Stimulated activated naive B cell treated with anti-CD40 and anti-IgM and Interleukin-4, amounts not matched to agents 10 μg/mL and 1 μg/mL and 100 μg/mL, for 72 hours (primary cell): Measurements from ENCODE around the gene CEPT1.
"Not testable (repeated sequence)": the region's sequence is repeated elsewhere in the genome, so short reads cannot be mapped to it uniquely, and the experiment has no call there.

ENCODE experiments used
- ATAC-seq, 2 donors: fragments of 150-1000 bp; cut with Tn5 transposase; replicated peaks; 2 replicates each; pipeline ENCODE4 v1.10.0; 2021; ENCODE audit warnings: moderate library complexity in 1 of 2
- DNase-seq: peaks from one replicate; pipeline ENCODE4 v3.0.0; 2021
- H3K27ac Mint-ChIP-seq: one replicate; pipeline ENCODE4 v1.8.0; 2022; ENCODE audit warnings: mild to moderate bottlenecking, mixed read lengths
- H3K27me3 Mint-ChIP-seq, 2 donors: one replicate each; pipeline ENCODE4 v1.8.0; 2022; ENCODE audit warnings: mixed read lengths in 2 of 2
- H3K36me3 Mint-ChIP-seq, 2 donors: one replicate each; pipeline ENCODE4 v1.8.0; 2022; ENCODE audit warnings: mixed read lengths in 2 of 2, mild to moderate bottlenecking in 1 of 2
- H3K4me1 Mint-ChIP-seq, 2 donors: one replicate each; pipeline ENCODE4 v1.8.0; 2022; ENCODE audit warnings: mixed read lengths in 2 of 2, mild to moderate bottlenecking in 1 of 2
- H3K4me3 Mint-ChIP-seq, 2 donors: one replicate each; pipeline ENCODE4 v1.8.0; 2022; ENCODE audit warnings: mild to moderate bottlenecking in 2 of 2, mixed read lengths in 2 of 2, moderate library complexity in 1 of 2
- H3K9me3 Mint-ChIP-seq, 2 donors: one replicate each; pipeline ENCODE4 v1.8.0; 2022; ENCODE audit warnings: mixed read lengths in 2 of 2, mild to moderate bottlenecking in 1 of 2

The CEPT1 gene

DNA sequence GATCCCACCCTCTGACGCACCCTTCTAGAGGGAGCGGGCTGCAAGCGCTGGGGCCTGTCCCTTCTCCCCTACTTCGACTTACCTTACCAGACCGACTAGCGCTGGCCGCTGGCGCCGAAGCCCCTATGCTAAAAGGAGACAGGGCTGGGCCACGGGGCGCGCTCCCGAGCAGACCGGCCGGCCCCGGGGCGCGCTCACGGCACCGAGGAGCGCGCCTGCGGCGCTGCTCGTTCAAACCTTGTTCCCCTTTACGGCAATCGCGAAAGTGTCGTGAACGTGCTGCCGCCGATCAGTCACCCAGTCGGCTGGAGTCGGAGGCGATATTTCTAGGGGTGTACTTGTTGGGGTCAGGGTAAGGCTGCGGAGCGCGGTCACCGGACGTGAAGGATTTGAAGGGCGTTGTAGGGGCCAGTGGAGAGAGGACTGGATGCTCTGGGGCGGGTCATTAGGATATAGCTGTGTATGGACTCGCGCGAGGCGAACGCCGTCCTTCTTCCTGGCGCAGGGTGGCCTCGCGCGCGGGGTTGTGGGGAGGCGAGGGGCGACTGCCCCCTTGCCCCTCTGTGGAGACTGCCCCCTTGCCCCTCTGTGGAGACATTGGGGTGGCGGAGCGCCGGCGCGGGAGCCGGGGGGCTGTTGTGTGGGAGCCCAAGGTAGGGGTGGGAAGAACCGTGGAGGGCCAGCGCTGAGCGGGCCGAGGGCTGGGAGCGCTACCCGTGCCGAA, at the start of gene CEPT1, which contains the start of gene DRAM2:
TSS of gene CEPT1 (plus strand) at position 268 of the 724 bp plus-strand sequence. CDS start 7,492 bp downstream, outside the sequence.
TSS of gene DRAM2 (minus strand) at position 138 of the 724 bp plus-strand sequence. CDS start 8,539 bp downstream, outside the sequence.
- Mint-ChIP-seq H3K27ac (peak within 1 kb of the TSS; percentile 96), H3K36me3 (peaks cover 21 to 27% of the 10 kb centered on the region in 2 donors), H3K4me3 (peak within 1 kb of the TSS; percentile 90 to 97), H3K9me3 (no peaks in the 10 kb centered on the region), H3K27me3 (no peaks in the 10 kb centered on the region), H3K4me1 (peaks cover 30 to 58% of the 10 kb centered on the region in 2 donors)
- DNase-seq (peak; percentile 95), ATAC-seq (peak; percentile 84 to 88)

DNA sequence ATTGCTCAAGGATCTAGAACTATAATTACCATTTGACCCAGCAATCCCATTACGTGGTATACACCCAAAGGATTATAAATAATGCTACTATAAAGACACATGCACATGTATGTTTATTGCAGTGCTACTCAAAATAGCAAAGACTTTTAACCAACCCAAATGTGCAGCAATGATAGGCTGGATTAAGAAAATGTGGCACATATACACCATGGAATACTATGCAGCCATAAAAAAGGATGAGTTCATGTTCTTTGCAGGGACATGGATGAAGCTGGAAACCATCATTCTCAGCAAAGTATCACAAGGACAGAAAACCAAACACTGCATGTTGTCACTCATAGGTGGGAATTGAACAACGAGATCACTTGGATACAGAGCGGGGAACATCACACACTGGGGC, 44.6 kb upstream of the CEPT1 start:
- peaks cover 40 to 60% of the 10 kb centered on the region in 2 donors for H3K36me3 Mint-ChIP-seq
- H3K27me3 Mint-ChIP-seq, DNase-seq, H3K27ac Mint-ChIP-seq, H3K4me1 Mint-ChIP-seq, H3K4me3 Mint-ChIP-seq, ATAC-seq: not testable (repeated sequence)
- H3K9me3 Mint-ChIP-seq: peaks cover 30 to 32% of the 10 kb centered on the region in 2 donors

DNA sequence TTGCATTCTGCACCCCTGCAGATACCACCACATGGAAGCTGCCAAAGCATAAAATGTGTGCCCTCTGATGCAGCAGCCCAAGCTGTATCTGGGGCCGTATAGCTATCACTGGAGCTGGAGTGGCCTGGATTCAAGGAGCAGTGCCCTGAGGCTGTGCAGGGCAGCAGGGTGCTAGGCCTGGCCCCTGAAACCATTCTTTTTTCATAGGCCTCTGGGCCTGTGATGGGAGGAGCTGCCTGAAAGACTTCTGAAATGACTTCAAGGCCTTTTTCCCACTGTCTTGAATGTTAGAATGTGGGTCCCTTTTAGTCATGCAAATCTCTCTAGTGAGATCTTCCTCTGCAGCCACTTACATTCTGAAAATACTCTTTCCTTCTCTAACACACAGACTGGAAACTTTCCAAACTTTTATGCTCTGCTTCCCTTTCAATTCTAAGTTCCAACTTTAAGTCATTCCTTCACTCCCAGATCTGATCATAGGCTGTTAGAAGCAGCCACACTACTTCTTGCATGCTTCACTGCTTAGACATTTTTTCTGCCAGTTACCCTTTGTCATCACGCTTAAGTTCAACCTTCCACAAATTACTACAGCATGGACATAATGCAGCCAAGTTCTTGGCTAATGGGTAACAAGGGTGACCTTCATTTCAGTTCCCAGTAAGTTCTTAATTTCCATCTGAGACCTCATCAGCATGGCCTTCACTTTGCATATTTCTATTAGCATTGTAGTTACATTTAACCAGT, 42.5 kb upstream of the CEPT1 start:
- Mint-ChIP-seq H3K27me3 (no peaks in the 10 kb centered on the region), H3K4me3 (no peak overlapping the region), H3K9me3 (peaks cover 45 to 50% of the 10 kb centered on the region in 2 donors), H3K27ac (no peak overlapping the region), H3K4me1 (peaks cover 3 to 10% of the 10 kb centered on the region in 2 donors), H3K36me3 (peaks cover 54 to 78% of the 10 kb centered on the region in 2 donors)
- DNase-seq (no peak), ATAC-seq (peak; percentile 27 to 50)

DNA sequence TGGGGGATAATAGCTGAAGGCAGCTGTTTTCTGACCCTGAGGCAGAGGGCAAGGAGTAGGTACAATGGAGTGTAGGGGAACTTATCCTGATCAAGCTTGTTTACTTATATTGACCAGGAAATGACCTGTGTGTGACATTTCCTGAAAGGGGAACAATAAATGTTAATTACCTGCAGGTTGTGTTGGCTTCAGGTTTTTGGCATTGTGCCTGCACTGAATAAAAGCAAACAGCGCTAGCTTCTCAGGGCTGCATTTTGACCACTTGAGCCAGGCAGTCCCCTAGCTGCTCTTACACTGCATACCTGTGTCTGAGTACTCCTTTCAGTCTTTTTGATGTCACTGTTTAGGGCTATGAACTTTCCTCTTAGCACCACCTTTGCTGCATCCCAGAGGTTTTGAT, 40.7 kb upstream of the CEPT1 start:
- ATAC-seq (no peak), DNase-seq (no peak)
- Mint-ChIP-seq H3K27ac (no peak overlapping the region), H3K27me3 (no peaks in the 10 kb centered on the region), H3K4me3 (no peak overlapping the region), H3K4me1 (peaks cover 3 to 10% of the 10 kb centered on the region in 2 donors), H3K9me3 (peaks cover 43 to 47% of the 10 kb centered on the region in 2 donors), H3K36me3 (peaks cover 57 to 74% of the 10 kb centered on the region in 2 donors)

- no peak for ATAC-seq
- H3K27ac Mint-ChIP-seq: peak overlapping the region; percentile 70
Observed at GRCh38 chr1:111101854-111102642, 38.0 kb upstream of the CEPT1 start.

DNA sequence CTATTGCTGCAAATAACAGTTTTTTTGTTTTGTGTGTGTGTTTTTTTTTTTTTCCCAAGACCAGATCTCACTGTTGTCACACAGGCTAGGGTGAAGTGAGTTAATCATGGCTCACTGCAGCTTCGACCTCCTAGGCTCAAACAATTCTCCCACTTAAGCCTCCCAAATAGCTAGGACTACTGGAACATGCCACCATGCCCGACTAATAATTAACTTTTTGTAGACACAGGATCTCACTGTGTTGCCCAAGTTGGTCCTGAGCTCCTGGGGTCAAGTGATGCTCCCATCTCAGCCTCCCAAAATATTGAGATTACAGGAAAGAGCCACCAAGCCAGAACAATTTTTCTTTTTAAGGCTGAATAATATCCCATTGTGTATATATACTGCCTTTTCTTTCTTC, 35.0 kb upstream of the CEPT1 start:
- H3K4me3 Mint-ChIP-seq: no peak overlapping the region
- no peak for DNase-seq
- H3K9me3 Mint-ChIP-seq: peaks cover 23 to 34% of the 10 kb centered on the region in 2 donors
- H3K36me3 Mint-ChIP-seq: peaks cover 48 to 65% of the 10 kb centered on the region in 2 donors
- H3K27me3 Mint-ChIP-seq: no peaks in the 10 kb centered on the region
- H3K27ac Mint-ChIP-seq: no peak overlapping the region
- no peak for ATAC-seq
- H3K4me1 Mint-ChIP-seq: no peaks in the 10 kb centered on the region

More at GRCh38 chr1:111101854-111102642, 38.0 kb upstream of the CEPT1 start:
- no peaks in the 10 kb centered on the region for H3K27me3 Mint-ChIP-seq
- H3K4me1 Mint-ChIP-seq: peaks cover 3 to 10% of the 10 kb centered on the region in 2 donors
- peaks cover 36 to 40% of the 10 kb centered on the region in 2 donors for H3K9me3 Mint-ChIP-seq
- H3K4me3 Mint-ChIP-seq: no peak overlapping the region
- DNase-seq: no peak
- peaks cover 52 to 75% of the 10 kb centered on the region in 2 donors for H3K36me3 Mint-ChIP-seq

DNA sequence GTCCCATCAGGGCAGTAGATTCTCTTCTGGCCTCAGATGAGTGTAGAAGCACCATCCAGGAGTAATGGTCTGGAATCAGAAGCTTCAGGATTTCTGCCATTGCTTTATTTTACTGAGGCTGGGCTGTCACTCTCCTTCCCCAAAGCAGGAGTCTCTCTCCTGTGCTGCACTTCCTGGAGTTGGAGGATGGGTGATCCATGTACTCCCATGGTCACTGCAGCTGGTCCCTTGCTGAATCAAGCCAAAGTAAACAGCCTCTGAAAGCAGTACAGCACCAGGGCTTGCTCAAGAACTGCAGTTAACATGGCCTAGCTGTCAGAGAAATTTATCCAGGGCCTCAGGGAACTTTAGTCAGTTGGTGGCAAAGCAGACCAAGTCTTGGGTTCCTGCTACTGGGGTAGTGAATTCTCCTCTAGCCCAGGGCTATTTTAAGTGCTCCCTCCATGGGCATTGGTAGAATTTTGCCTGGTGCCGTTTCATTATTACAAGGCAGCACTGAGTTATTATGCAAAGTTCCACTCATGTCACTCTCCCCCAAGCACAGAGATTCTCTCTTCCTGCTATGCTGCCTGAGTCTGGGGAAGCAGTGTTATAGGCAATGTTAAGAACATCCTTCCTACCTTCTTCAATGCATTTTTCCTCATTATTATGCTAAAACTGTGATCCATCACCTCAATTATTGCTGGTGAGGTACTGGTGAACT, 29.7 kb upstream of the CEPT1 start:
- Mint-ChIP-seq H3K27me3 (no peaks in the 10 kb centered on the region), H3K27ac (no peak overlapping the region), H3K4me1 (peaks cover 2 to 9% of the 10 kb centered on the region in 2 donors), H3K36me3 (peaks cover 37 to 49% of the 10 kb centered on the region in 2 donors), H3K9me3 (peaks cover 4 to 6% of the 10 kb centered on the region in 2 donors), H3K4me3 (no peak overlapping the region)
- no peak for DNase-seq
- ATAC-seq: no peak

DNA sequence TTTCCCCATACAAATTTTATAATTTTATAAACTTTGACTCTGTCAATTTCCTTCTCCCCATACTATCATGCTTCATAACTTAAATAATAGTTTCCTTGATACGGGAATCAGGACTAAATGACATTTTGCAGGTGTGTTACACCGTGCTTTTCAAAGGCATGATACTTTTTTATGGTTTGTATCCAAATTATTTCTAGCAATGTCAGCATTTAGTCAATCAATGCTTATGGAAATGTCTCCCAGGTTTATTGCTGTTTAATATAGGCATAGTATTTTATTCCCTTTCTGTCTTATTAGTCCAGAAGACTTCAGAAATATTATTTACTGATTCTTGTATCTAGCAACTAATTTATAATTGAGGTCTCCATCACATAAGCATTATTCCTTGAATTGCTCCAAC, 23.5 kb upstream of the CEPT1 start:
- Mint-ChIP-seq H3K4me1 (peaks cover 4 to 10% of the 10 kb centered on the region in 2 donors), H3K36me3 (peaks cover 23 to 30% of the 10 kb centered on the region in 2 donors), H3K27ac (no peak overlapping the region), H3K9me3 (no peaks in the 10 kb centered on the region), H3K27me3 (no peaks in the 10 kb centered on the region), H3K4me3 (no peak overlapping the region)
- DNase-seq (no peak), ATAC-seq (no peak)

DNA sequence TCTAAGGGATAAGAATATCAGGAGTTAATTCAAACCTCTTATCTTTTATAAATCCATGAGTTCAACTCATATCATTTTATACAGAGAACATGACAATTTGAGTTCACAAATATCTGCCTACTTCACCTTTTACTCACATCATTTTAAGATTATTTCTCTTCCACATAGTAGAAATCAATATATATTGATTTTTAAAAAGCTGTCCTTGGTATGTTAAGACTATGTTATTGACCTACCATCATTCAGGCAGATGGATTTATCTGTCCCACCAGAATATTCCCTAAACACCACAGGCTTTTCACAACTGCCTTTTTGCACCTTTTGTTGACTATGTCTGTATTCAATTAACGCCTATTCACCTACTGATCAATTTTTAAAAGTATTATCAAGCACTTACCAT, 13.7 kb upstream of the CEPT1 start:
- Mint-ChIP-seq H3K9me3 (peaks cover 0 to 5% of the 10 kb centered on the region in 2 donors), H3K4me3 (no peak overlapping the region), H3K27ac (peak overlapping the region; percentile 82), H3K36me3 (peaks cover 44 to 54% of the 10 kb centered on the region in 2 donors), H3K27me3 (no peaks in the 10 kb centered on the region), H3K4me1 (peaks cover 30 to 75% of the 10 kb centered on the region in 2 donors)
- no peak for DNase-seq
- ATAC-seq: no peak

- H3K4me3 Mint-ChIP-seq: peak overlapping the region; percentile 4 to 62
- ATAC-seq (peak; percentile 94 to 95), DNase-seq (peak; percentile 35)
- H3K27ac Mint-ChIP-seq: peak overlapping the region; percentile 95
- H3K9me3 Mint-ChIP-seq: peaks cover 3 to 9% of the 10 kb centered on the region in 2 donors
- peaks cover 41 to 57% of the 10 kb centered on the region in 2 donors for H3K36me3 Mint-ChIP-seq
- H3K4me1 Mint-ChIP-seq: peaks cover 35 to 78% of the 10 kb centered on the region in 2 donors
- H3K27me3 Mint-ChIP-seq: no peaks in the 10 kb centered on the region
Observed at GRCh38 chr1:111127923-111128643, 11.9 kb upstream of the CEPT1 start.

DNA sequence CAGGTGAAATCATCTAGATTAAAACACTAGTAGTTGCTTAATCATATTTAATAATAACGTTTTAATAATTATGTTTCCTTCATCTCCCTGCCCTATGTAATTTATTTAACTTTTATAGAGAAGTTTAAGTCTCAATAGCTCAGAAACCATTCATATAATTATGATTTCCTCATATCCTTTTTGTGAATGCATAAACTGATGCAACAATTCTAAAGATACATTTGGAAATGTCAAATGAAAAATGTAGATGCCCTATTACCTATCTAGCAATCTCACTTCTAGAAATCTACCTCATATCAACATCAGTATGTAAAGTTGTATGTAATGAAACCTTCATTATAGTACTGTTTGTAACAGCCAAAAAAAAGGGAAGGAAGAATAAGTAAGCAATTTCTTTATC, 10.6 kb upstream of the CEPT1 start:
- DNase-seq (no peak), ATAC-seq (peak in 1 of 2 donors; percentile 32)
- Mint-ChIP-seq H3K4me1 (peaks cover 33 to 77% of the 10 kb centered on the region in 2 donors), H3K27me3 (no peaks in the 10 kb centered on the region), H3K4me3 (peak overlapping the region; percentile 16 to 64), H3K27ac (peak overlapping the region; percentile 88), H3K36me3 (peaks cover 39 to 55% of the 10 kb centered on the region in 2 donors), H3K9me3 (peaks cover 3 to 14% of the 10 kb centered on the region in 2 donors)

DNA sequence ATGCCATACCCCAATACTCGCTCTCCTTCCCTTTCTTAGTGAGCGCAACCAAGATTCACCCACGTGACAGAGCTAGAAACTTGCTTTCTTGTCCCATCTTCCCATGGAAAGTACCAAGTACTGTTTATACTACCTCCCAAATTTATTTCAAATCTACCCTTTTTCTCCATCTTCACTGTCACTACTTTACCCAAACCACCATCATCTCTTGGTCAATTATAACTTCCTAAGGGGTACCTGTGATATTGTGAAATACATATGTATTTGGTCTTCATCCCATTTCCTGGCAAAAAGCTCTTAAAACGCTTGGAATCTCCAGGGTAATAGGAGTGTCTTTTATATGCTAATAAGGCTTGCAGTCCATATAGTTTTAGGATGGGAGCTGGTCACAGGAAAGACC, 8.3 kb upstream of the CEPT1 start:
- H3K4me3 Mint-ChIP-seq: no peak overlapping the region
- DNase-seq (no peak), ATAC-seq (no peak)
- H3K4me1 Mint-ChIP-seq: peaks cover 45 to 85% of the 10 kb centered on the region in 2 donors
- H3K36me3 Mint-ChIP-seq: peaks cover 51 to 64% of the 10 kb centered on the region in 2 donors
- no peaks in the 10 kb centered on the region for H3K27me3 Mint-ChIP-seq
- H3K9me3 Mint-ChIP-seq: peaks cover 3 to 11% of the 10 kb centered on the region in 2 donors
- H3K27ac Mint-ChIP-seq: peak overlapping the region; percentile 82

GRCh38 chr1:111133866-111134265, 6.2 kb upstream of the CEPT1 start:
- no peak for DNase-seq
- ATAC-seq: no peak
- Mint-ChIP-seq H3K4me1 (peaks cover 43 to 80% of the 10 kb centered on the region in 2 donors), H3K36me3 (peaks cover 49 to 62% of the 10 kb centered on the region in 2 donors), H3K27ac (peak overlapping the region; percentile 39), H3K9me3 (peaks cover 3 to 8% of the 10 kb centered on the region in 2 donors), H3K4me3 (no peak overlapping the region), H3K27me3 (no peaks in the 10 kb centered on the region)
